Epithelial cell of prostate (primary cell): ENCODE measurements around the gene DHODH.

ENCODE experiments used
- DNase-seq: peaks from one replicate; pipeline ENCODE4 v3.0.0-alpha.2; 2011; ENCODE audit warnings: low read depth, low spot score
- H3K27ac ChIP-seq: fragments of 450-650 bp; 2 replicates; pipeline ENCODE4 v1.5.1; 2017; ENCODE audit warnings: mild to moderate bottlenecking

The DHODH gene

GRCh38 chr16:72013389-72013788, 4.8 kb downstream of the DHODH start:
- peak; percentile 39 for DNase-seq
- no peak overlapping the region for H3K27ac ChIP-seq

DNA sequence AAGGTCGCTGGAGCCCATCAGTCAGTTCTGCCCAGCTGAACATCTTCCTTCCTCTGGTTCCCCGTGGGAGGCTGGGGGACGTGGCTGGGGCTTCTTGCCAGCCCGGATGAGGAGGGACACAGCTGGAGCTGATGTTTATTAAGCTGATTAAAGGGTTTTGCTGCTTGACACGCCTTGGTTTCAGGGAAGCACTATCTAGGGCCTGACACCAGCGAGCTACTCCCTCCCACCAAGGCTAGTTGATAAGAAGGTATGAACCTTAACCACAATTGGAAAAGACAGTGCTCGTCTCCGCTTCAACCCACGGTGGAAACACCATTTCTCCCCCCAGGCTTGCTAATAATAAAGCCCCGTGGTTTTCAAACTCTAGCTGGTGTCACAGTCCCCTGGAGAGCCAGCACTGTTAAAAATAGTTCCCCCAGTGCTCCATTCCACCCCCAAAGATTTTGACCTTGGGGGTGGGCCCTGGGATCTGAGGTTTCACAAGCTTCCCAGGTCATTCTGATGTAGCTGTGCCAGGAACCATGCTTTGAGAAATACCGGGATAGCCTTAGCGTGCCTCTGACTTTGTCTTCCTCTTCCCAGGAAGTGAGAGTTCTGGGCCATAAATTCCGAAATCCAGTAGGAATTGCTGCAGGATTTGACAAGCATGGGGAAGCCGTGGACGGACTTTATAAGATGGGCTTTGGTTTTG, 5.5 kb downstream of the DHODH start:
- no peak for DNase-seq
- no peak overlapping the region for H3K27ac ChIP-seq

GRCh38 chr16:72014675-72015074, 6.1 kb downstream of the DHODH start:
- no peak for DNase-seq
- H3K27ac ChIP-seq, result no peak overlapping the region

DNA sequence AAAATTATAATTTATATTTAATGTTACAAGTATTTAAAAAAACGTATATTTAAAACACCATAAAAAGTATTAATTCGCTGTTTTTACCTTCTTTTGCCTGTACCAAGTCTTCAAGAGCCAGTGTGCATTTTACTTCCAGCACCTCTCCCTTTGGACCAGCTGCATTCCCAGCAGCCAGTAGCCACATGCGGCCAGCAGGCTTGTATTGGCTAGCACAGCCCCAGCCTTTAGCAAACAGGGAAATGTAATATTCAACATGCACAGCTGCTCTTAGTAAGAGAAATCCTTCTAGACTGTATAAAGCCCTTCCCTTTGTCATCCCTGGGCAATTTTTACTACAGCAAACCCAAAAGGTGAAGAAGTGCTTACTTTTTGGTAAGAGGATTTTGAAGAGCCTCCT, 6.6 kb downstream of the DHODH start:
- DNase-seq, result no peak
- H3K27ac ChIP-seq, result no peak overlapping the region

GRCh38 chr16:72018470-72018869, 9.9 kb downstream of the DHODH start:
- no peak for DNase-seq

DNA sequence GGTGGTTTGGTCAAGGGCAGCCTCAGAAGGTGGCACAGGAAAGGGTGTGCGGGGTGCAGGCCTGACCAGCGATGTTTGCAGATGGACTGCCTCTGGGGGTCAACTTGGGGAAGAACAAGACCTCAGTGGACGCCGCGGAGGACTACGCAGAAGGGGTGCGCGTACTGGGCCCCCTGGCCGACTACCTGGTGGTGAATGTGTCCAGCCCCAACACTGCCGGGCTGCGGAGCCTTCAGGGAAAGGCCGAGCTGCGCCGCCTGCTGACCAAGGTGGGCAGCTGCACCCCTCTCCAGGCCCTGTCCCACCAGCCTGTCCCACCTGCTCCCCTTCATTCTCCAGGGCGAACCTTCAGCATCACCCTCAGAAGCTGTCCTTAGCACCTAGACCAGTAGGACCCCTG, 12.5 kb downstream of the DHODH start:
- DNase-seq, result no peak

More at GRCh38 chr16:72018470-72018869, 9.9 kb downstream of the DHODH start:
- H3K27ac ChIP-seq, result no peak overlapping the region

DNA sequence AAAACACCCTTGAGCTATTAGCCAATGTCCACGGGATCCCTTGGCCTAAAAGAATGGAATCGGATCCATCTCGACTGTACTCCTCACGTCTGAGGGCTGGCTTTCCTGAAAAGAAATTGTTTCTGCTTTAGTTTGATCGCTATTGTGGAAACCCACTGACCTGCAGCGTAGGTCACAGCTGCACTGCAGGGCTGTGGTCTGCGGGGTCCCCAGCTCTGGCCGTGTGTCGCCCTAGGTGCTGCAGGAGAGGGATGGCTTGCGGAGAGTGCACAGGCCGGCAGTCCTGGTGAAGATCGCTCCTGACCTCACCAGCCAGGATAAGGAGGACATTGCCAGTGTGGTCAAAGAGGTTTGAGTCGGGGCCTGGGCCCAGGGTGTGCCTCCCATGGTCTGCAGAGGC, 13.6 kb downstream of the DHODH start:
- H3K27ac ChIP-seq, result no peak overlapping the region
- no peak for DNase-seq

More for the DNA sequence above, 12.5 kb downstream of the DHODH start:
- H3K27ac ChIP-seq, result no peak overlapping the region

GRCh38 chr16:72023962-72024361, 15.4 kb downstream of the DHODH start:
- DNase-seq, result no peak
- H3K27ac ChIP-seq, result no peak overlapping the region

GRCh38 chr16:72024862-72025382, 16.4 kb downstream of the DHODH start:
- DNase-seq, result no peak
- no peak overlapping the region for H3K27ac ChIP-seq

DNA sequence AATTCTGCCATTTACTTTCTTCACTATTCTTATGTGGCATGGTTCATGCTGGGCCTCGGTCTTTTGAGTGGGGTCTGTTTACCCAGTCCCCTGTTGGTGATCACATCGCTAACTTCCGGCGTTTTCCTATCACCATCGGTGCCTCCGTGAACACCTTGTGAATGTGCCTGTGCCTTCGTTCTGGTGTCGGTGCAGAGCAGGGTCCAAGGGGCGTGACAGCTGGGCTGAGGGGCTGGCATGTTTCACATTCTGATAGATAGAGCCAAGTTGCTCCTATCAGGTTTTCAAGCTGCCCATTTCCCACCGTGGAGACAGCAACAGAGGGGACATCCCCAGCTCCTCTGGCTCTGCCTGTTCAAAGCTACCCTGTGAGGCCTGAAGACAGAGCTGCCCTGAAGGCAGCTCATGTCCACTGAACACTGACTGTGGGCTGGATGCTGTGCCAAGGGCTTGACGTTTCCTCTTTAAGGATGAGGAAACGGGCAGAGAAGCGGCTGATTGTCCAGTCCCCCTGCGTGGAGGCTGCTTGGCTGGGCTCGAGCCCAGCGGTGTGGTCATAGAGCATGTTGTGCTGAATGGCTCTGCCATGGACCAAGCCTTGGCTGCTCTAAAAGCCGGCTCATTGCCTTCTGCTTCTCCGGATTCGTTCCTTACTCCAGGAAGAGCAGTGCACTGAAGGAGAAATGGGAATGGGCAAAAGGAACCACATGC, 17.0 kb downstream of the DHODH start:
- no peak for DNase-seq
- no peak overlapping the region for H3K27ac ChIP-seq

- no peak for DNase-seq
- H3K27ac ChIP-seq, result no peak overlapping the region
These were observed 19.3 kb downstream of the DHODH start for GRCh38 chr16:72027669-72028378.

DNA sequence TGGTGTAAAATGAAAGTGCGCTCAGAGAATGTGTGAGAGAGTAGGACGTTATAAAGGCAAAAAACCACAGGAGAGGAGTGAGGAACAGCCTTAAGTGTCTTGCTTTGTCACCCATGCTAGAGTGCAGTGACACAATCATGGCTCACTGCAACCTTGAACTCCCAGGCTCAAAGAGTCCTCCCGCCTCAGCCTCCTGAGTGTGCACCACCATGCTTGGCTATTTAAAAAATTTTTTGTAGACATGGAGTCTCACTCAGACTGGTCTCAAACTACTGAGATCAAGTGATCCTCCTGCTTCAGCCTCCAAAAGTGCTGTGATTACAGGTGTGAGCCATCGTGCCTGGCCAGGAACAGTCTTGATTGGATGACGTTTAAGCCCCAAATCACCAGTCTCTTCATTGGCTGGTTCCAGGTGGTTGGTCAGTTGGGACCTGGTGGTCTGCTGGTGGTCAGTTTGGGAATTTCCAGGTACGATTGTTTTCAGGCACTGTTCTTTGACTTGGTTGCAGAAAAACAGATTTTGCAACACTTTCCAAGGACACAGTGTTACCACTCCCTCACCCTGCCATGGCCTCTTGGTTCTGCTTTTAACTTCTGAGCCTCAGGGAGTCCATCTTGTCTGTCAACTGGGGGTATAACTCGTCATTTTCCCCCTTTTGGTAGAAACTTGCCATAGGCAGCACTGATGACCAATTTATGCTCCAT, 21.2 kb downstream of the DHODH start:
- DNase-seq, result no peak
- H3K27ac ChIP-seq, result no peak overlapping the region

DNA sequence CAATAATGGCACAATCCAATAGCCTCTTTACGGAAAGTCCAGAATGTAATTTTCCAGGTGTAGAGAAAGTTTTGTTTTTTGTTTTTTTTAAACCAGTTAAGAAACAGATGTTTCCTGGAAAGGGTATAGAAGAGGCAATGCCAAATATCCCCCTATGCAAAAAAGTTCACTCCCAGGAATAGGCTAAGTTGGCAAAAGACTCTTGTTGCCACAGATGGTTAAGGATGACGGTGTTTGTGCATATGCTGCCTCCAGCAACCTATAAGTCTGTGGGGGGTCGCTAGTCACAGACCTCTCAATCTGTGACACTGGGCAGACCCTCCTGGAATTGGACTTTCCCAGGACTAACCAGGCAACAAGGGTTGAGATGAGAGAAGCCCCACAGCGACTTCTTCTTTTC, 24.9 kb downstream of the DHODH start:
- DNase-seq, result no peak
- no peak overlapping the region for H3K27ac ChIP-seq

DNA sequence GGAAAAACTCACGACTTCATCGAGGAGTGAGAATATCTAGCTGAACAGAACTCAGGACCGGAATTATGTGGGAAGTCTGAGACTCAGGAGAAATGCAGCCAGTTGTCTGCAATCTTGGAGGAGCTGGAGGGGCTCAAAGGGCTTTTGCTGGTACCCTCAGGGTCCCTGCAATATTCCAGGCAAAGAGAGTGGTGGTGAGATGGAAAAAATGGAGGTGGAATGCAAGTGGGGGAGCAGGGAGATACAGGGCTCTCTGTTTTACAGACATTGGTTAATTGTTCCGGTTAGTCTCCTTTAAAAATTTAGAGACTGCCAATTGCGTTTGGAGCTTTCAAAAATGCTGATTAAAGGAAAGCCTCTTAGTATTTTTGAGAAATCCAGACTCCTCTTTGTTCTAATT, 27.6 kb downstream of the DHODH start:
- DNase-seq, result no peak
- no peak overlapping the region for H3K27ac ChIP-seq

- DNase-seq, result no peak
- H3K27ac ChIP-seq, result no peak overlapping the region
These were observed 33.7 kb downstream of the DHODH start for GRCh38 chr16:72042157-72042660.

GRCh38 chr16:72043058-72043457, 34.5 kb downstream of the DHODH start:
- no peak overlapping the region for H3K27ac ChIP-seq
- no peak for DNase-seq

- H3K27ac ChIP-seq, result no peak overlapping the region
- no peak for DNase-seq
These were observed 35.0 kb downstream of the DHODH start for GRCh38 chr16:72043539-72043938.

DNA sequence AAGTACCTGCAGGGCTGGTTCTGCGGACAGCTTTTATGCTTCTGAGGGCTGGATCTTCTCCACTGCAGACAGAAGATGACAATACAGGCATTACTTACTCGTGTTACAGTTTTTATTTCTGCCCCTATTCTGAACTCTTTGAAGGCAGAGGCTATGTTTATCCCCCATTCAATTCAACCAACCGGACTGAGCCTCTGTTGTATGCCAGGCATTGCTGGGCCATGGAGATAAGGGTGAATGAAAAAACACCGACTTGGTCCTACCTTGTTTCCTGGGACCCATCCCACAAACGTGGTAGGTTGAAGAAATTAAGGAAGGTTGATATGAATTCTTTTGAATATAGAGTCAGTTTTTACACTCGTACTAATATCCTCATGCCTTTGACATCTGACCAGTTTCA, 35.8 kb downstream of the DHODH start:
- no peak for DNase-seq
- no peak overlapping the region for H3K27ac ChIP-seq

- no peak overlapping the region for H3K27ac ChIP-seq
- no peak for DNase-seq
These were observed 36.3 kb downstream of the DHODH start for GRCh38 chr16:72044825-72045359.

DNA sequence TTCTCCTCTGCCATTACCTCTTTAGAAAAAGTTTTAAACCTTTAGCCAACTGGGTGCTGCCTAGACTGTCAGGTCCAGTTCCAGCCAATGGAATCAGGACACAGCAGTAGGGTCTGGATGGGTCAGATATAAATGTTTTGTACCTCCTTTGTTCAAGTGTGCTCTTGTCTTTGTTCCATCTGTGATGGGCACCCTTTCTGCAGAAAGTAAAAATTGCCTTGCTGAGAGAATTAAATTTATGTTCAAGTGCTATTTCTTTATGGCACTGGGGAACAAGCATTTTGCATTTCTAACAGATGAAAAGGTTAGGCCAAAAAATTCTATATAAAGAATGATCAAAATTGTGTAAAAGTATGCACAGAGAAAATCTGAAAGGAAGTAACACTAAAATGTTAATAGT, 40.6 kb downstream of the DHODH start:
- no peak overlapping the region for H3K27ac ChIP-seq
- DNase-seq, result no peak
